H1 (cell line): Measurements from ENCODE around the gene LYVE1.

ENCODE experiments used
- GABPA ChIP-seq: IDR thresholded peaks from 2 replicates; pipeline ENCODE4 v1.6.1; 2011; ENCODE audit warnings: mild to moderate bottlenecking, low read length, moderate library complexity, borderline replicate concordance; ENCODE audit not compliant: insufficient read depth
- JUND ChIP-seq: IDR thresholded peaks from 2 replicates; pipeline ENCODE4 v1.6.1; 2011; ENCODE audit warnings: mild to moderate bottlenecking, improper control_type of control experiment, low read length
- PHF8 ChIP-seq: fragments of 200-600 bp; sonication (generic); conservative IDR thresholded peaks from 2 replicates; pipeline ENCODE4 v1.7.1; 2012; ENCODE audit warnings: low read depth, mild to moderate bottlenecking, inconsistent platforms, low read length, moderate library complexity
- POLR2A ChIP-seq, 2 experiments: IDR thresholded peaks; 1 replicate in 1 of 2; 2 replicates in 1 of 2; pipeline ENCODE4 v1.6.1; 2011; ENCODE audit warnings: low read depth in 2 of 2, low read length in 2 of 2, mild to moderate bottlenecking in 2 of 2; ENCODE audit errors: control extremely low read depth in 1 of 2
- POU5F1 ChIP-seq: IDR thresholded peaks from 2 replicates; pipeline ENCODE4 v1.6.1; 2011; ENCODE audit warnings: low read depth, mild to moderate bottlenecking, low read length, moderate library complexity
- SP2 ChIP-seq: IDR thresholded peaks from 2 replicates; pipeline ENCODE4 v1.6.1; 2012; ENCODE audit warnings: mild to moderate bottlenecking, low read length, inconsistent platforms
- SP4 ChIP-seq: IDR thresholded peaks from 2 replicates; pipeline ENCODE4 v1.6.1; 2012; ENCODE audit warnings: low read length, inconsistent platforms
- SUZ12 ChIP-seq: fragments of 200-600 bp; sonication (generic); IDR thresholded peaks from 2 replicates; pipeline ENCODE4 v1.6.1; 2012; ENCODE audit warnings: mild to moderate bottlenecking, inconsistent platforms, low read length, moderate library complexity, mixed read lengths
- TF ChIP-seq, protein P1 (sequence below), 3 experiments: IDR thresholded peaks; 1 replicate in 2 of 3; 2 replicates in 1 of 3; pipeline versions ENCODE4 v1.5.1 to v1.6.1; 2011; ENCODE audit warnings: low read length in 3 of 3, mild to moderate bottlenecking in 3 of 3, inconsistent platforms in 2 of 3, low read depth in 1 of 3, moderate library complexity in 1 of 3; ENCODE audit not compliant: insufficient read depth in 1 of 3; ENCODE audit errors: control extremely low read depth in 1 of 3
- TF ChIP-seq, protein P2 (sequence below): IDR thresholded peaks from 2 replicates; pipeline ENCODE4 v1.6.1; 2012; ENCODE audit warnings: inconsistent platforms

DNA sequence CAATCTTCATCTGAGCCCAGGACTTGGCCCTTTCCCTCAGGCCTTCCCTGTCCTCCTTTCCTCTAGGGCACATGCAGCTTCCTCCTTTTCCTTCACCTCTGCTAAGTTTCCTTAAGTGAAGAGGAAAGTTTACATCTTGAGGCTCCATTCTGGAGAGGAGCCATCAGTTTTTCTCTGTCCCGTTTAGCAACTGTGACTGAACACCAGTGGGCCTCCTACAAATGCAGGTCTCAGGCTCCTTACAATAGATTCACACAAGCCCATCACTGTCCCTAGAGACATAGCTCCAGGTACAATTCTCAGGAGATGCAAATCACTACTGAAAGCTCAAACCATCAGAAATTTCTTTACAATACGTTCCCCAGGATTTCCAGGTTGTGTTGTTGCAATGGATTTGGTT lies 23.3 kb upstream of the LYVE1 start:
- TF ChIP-seq, protein P1, sequence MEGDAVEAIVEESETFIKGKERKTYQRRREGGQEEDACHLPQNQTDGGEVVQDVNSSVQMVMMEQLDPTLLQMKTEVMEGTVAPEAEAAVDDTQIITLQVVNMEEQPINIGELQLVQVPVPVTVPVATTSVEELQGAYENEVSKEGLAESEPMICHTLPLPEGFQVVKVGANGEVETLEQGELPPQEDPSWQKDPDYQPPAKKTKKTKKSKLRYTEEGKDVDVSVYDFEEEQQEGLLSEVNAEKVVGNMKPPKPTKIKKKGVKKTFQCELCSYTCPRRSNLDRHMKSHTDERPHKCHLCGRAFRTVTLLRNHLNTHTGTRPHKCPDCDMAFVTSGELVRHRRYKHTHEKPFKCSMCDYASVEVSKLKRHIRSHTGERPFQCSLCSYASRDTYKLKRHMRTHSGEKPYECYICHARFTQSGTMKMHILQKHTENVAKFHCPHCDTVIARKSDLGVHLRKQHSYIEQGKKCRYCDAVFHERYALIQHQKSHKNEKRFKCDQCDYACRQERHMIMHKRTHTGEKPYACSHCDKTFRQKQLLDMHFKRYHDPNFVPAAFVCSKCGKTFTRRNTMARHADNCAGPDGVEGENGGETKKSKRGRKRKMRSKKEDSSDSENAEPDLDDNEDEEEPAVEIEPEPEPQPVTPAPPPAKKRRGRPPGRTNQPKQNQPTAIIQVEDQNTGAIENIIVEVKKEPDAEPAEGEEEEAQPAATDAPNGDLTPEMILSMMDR (IDR thresholded peaks at IDR 0.05; ENCODE audit: control extremely low read depth in 1 of 3, insufficient read depth in 1 of 3, low read depth in 1 of 3, low read length in 3 of 3) = no peak
- TF ChIP-seq GABPA (no peak), JUND (no peak), SP2 (no peak), POLR2A (IDR thresholded peaks at IDR 0.05; ENCODE audit: control extremely low read depth in 1 of 2, low read depth in 2 of 2, low read length in 2 of 2) (no peak), POU5F1 (no peak), PHF8 (no peak), SP4 (no peak), SUZ12 (no peak)
- TF ChIP-seq, protein P2, sequence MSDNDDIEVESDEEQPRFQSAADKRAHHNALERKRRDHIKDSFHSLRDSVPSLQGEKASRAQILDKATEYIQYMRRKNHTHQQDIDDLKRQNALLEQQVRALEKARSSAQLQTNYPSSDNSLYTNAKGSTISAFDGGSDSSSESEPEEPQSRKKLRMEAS = no peak
